ENCODE results near the gene TGM2.

DNA sequence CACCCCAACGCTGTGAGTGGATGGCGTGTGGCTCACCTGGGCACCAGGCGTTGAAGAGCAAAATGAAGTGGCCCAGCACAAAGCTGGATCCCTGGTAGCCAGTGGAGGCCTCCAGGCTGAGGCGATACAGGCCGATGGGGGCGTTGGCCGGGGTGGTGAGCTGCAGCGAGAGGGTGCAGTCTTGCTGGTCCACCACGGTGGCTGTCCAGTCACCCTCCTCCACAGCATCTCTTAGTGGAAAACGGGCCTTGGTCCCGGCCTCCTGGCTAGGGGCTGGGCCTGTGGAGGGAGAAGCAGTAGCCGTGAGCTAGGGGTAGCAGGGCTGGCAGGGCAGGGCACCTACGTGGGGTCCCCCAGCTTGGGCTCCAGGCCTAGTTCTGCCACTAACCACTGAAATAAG lies 9.3 kb downstream of the TGM2 start:
- no peak for TF ChIP-seq CTCF (IDR thresholded peaks at IDR 0.05)
- TF ChIP-seq POLR2A (IDR thresholded peaks at IDR 0.05), result no peak
